GM19455 (cell line): Measurements from ENCODE around the gene NKAPL.
"Not testable (repeated sequence)": the region's sequence is repeated elsewhere in the genome, so short reads cannot be mapped to it uniquely, and the experiment has no call there.

Source experiments
- ATAC-seq: cut with Tn5 transposase; IDR thresholded peaks from one replicate; pipeline ENCODE4 v1.9.1; 2021; ENCODE audit not compliant: unreplicated experiment

Gene NKAPL

DNA sequence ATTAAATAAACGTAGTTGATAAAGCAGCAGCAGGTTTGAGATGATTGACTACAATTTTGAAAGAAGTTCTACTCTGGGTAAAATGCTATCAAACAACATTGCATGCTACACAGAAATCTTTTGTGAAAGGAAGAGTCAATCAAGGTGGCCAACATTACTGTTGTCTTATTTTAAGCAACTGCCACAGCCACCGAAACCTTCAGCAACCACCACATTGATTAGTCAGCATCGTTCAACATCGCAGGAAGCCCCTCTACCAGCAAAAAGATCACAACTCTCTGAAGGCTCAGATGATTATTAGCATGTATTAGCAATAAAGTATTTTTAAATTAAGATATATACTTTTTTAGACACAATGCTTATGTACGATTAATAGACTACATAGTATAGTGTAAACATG is 36.2 kb downstream of the NKAPL start:
- no peak for ATAC-seq

DNA sequence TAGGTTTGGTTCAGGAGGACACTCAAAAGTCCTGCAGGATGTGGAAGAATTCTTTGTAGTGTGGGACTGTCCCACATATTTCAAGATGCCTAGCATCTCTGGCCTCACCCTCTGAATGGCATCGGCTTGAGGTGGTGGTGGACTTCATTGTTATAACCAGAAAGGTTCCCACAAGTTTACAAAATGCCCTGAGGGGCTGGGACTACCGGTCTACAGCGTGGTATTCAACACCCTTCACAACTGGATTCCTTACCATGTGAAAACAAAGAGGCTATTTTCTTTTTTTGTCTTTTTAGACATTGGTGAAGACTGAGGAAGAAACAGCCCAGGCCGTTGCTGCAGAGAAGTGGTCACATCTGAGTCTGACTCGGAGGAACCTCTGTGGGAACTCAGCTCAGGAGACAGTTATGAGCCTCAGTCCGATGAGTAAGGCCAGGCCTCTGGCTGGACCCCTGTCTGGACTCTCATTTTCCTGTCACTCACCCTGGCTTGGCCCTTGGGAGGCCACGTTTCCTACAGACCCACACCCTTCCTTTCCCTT is 37.5 kb downstream of the NKAPL start:
- ATAC-seq, result no peak

DNA sequence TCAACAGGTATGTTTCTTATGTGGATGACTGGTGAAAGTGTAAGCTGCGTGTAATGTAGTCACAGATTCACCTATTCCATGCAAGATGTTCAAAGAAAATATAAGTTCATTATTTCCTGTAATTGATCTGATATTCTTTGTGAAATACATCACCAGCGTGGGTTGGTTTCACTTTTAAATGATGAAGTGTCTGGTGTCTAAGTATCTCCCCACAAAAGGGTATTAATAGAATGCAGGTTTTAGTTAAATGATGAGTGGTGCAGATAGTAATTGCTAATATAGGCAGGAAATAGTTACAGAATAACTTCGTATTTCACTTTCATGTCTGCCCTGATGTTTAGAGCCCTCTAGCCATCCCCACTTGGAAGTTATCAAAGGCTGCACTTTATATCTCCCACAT is 44.5 kb downstream of the NKAPL start:
- no peak for ATAC-seq

DNA sequence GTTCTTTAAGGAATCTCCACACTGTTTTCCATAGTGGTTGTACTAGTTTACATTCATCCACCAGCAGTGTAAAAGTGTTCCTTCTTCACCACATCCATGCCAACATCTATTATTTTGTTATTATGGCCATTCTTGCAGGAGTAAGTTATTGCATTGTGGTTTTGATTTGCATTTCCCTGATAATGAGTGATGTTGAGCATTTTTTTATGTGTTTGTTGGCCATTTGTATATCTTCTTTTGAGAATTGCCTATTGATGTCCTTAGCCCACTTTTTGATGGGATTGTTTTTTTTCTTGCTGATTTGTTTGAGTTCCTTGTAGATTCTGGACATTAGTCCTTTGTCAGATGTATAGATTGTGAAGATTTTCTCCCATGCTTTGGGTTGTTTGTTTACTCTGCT is 47.3 kb downstream of the NKAPL start:
- not testable (repeated sequence) for ATAC-seq
